SIG-M5 treated with dmso at 0.1 percent for 504 hours (cell line): Measurements from ENCODE around the gene RNF128.
"Not testable (repeated sequence)": the region's sequence is repeated elsewhere in the genome, so short reads cannot be mapped to it uniquely, and the experiment has no call there.

Experiments
- DNase-seq: peaks from one replicate; lab custom pipeline; 2025; ENCODE audit not compliant: unreplicated experiment; lab: John Stamatoyannopoulos, UW

RNF128 gene

GRCh38 chrX:106742805-106743204 lies 16.3 kb downstream of the RNF128 start:
- no peak for DNase-seq

DNA sequence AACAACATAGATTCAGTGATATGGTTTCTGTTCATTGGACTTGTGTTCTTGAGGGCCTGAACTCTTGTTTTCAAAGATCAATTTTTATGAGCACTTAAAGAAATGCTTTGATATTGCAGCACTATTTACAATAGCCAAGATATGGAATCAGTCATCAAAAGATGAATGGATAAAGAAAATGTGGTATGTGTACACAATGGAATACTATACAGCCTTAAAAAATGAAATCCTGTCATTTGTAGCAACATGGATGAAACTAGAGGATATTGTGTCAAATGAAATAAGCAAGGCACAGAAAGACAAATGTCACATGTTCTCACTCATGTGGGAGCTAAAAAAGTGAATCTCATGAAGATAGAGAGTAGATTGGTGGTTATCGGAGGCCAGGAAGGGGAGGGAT lies 21.9 kb downstream of the RNF128 start:
- no peak for DNase-seq

DNA sequence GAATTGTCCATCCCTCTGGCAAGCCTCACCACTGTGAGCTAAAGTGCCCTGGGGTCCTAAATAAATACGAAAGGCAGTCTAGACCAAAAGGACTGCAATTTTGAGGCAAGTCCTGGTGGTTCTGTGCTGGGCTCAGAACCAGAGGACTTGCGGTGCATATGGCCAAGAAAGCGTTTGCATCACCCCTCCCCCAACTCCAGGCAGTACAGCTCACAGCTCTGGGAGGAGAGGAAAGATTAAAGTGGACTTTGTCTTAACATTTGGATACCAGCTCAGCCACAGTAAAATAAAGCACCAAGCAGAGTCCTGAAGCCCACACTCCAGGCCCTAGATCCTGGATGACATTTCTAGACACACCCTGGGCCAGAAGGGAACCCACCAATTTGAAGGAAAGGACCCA lies 24.9 kb downstream of the RNF128 start:
- DNase-seq, result no peak

GRCh38 chrX:106752101-106752678 lies 25.7 kb downstream of the RNF128 start:
- DNase-seq, result no peak

DNA sequence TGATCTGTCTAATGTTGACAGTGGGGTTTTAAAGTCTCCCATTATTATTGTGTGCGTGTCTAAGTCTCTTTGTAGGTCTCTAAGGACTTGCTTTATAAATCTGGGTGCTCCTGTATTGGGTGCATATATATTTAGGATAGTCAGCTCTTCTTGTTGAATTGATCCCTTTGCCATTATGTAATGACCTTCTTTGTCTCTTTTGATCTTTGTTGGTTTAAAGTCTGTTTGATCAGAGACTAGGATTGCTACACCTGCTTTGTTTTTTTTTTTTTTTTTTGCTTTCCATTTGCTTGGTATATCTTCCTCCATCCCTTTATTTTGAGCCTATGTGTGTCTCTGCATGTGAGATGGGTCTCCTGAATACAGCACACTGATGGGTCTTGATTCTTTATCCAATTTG lies 42.8 kb downstream of the RNF128 start:
- DNase-seq, result not testable (repeated sequence)

GRCh38 chrX:106774981-106775380 lies 48.5 kb downstream of the RNF128 start:
- no peak for DNase-seq

DNA sequence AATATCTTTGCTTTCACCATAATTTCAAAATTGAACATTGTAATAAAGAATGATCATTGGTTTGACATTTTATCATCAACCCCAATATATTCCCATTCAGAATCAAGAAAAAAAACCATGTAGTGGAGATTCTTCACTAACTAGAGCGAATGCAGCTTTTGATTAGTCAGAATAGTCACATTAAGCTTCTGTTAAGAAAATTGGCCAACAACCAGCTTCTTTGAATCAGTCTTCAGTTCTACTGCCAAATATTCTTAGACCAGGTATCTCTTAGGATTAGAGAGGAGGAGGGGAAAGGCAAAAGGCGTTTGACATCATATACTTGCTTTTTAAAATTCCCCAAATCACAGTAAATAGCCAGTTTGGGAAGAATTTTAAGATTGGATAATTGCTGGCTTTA lies 53.8 kb downstream of the RNF128 start:
- no peak for DNase-seq

DNA sequence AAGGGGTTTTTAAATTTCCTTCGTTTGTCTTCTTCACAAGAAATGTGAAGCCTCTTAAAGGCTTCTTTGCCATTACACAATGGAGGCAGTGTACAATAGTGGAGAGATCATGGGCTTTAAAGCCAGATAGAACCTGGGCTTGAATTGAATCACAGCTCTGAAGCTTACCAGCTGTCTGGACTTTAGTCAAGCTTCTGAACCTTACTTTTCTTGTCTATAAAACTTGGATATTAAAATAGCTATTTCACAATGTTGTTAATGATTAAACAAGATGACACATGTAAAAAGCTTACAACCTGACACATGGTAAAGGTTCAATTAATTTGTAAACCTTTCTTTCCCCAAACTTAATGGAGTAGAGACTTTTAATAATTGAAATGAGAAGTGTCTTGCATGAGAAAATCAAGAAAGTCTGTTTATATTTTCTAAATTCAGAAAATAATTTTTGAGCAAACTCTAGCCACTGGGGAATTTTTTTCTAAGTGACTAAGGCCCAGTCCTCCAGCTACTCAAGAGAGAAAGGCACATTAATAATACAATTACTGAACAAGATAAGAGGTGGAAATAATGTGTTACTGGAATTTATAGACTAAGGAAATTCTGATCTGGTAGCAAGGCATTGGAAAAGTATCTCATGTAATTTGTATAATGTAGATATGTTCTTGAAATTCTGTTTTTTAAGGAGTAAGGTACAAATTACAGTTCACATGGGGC lies 54.3 kb downstream of the RNF128 start:
- no peak for DNase-seq

DNA sequence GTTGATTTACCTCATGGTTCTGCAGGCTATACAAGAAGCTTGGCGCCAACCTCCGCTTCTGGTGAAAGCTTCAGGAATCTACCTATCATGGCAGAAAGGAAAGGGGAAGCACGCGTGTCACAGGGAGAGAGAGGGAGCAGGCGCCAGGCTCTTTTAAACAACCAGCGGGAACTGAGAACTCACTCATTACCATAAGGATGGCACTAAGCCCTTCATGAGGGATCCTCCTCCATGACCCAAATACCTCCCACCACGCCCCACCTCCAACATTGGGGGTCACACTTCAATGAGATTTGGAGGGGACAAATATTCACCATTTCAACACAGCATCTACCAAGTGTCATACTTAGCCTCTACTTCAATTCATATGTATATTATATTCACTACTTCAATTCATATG lies 57.2 kb downstream of the RNF128 start:
- DNase-seq, result no peak

DNA sequence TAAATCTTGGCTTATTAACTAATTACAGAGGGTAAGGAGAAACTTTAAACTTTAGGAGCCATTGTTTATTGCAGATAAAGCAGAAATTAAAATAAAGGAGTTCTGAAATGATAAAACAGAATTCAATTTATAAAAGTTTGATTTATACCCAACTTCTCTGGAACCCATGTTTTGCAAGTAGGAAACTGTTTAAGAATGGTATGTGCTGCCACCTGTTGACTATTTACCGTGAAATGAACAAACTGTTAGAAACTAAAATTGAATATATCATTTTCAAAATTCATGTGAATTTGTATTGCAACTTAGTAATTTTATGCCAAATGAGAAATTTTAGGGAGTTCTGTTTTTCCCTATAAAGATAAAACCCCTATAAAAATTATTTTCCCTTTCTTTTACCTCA lies 65.0 kb downstream of the RNF128 start:
- no peak for DNase-seq

- DNase-seq, result no peak
Measured at GRCh38 chrX:106802063-106802387, 75.5 kb downstream of the RNF128 start.

GRCh38 chrX:106802388-106803275 lies 76.1 kb downstream of the RNF128 start, which contains the start of gene TBC1D8B:
Gene TBC1D8B (plus strand): TSS chrX:106802673. CDS start chrX:106802854, 181 bp downstream.
- peak; percentile 49 for DNase-seq

- no peak for DNase-seq
Measured at GRCh38 chrX:106811131-106811910, 84.8 kb downstream of the RNF128 start.

DNA sequence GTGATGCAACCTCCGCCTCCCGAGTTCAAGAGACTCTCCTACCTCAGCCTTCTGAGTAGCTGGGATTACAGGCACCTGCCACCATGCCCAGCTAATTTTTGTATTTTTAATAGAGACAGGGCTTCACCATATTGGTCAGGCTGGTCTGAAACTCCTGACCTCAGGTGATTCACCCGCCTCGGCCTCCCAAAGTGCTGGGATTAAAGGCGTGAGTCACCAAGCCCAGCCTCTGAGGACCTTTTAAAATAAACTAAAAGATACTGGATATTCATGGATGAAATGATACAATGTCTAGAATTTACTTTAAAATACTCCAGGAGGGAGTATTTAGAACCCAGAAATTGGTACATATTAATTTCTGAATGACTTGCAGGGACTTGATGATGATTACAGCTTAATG lies 86.4 kb downstream of the RNF128 start:
- DNase-seq, result not testable (repeated sequence)

GRCh38 chrX:106814093-106814492 lies 87.6 kb downstream of the RNF128 start:
- not testable (repeated sequence) for DNase-seq
